Liver (tissue), 9 donors: ENCODE results near the gene COA8. TPM values are rescaled to one million over a fixed set of nuclear protein-coding genes. Genes with fewer than 3 reads are reported as not detected.

Experiments
- DNase-seq: peaks from one replicate; pipeline ENCODE4 v3.0.0-alpha.2; 2017; ENCODE audit warnings: low spot score
- H3K27ac ChIP-seq, 2 donors: one replicate each; pipeline ENCODE4 v1.7.0; 2013; ENCODE audit warnings: inconsistent platforms in 2 of 2, low read length in 2 of 2, control low read depth in 1 of 2, low read depth in 1 of 2, mild to moderate bottlenecking in 1 of 2
- H3K27me3 ChIP-seq, 4 donors: one replicate each; pipeline versions ENCODE4 v1.6.1 to v1.7.0; 2013; ENCODE audit warnings: low read length in 3 of 4, inconsistent platforms in 1 of 4, mild to moderate bottlenecking in 1 of 4, moderate library complexity in 1 of 4; ENCODE audit not compliant: control insufficient read depth in 4 of 4, insufficient read depth in 4 of 4
- H3K36me3 ChIP-seq, 4 donors: one replicate each; pipeline versions ENCODE4 v1.6.1 to v1.7.0; 2013; ENCODE audit warnings: low read length in 3 of 4, mild to moderate bottlenecking in 3 of 4, low read depth in 1 of 4, moderate library complexity in 1 of 4; ENCODE audit not compliant: control insufficient read depth in 4 of 4, insufficient read depth in 3 of 4
- H3K4me1 ChIP-seq, 4 donors: one replicate each; pipeline versions ENCODE4 v1.6.1 to v1.7.0; 2013; ENCODE audit warnings: low read length in 3 of 4, mild to moderate bottlenecking in 3 of 4, moderate library complexity in 1 of 4; ENCODE audit not compliant: control insufficient read depth in 4 of 4, insufficient read depth in 4 of 4
- H3K4me3 ChIP-seq, 3 donors: one replicate each; pipeline versions ENCODE4 v1.6.1 to v1.7.0; 2013; ENCODE audit warnings: low read length in 3 of 3, control low read depth in 1 of 3, low read depth in 1 of 3, mild to moderate bottlenecking in 1 of 3
- H3K9ac ChIP-seq, 2 donors: one replicate each; pipeline ENCODE4 v1.7.0; 2013; ENCODE audit warnings: low read length in 2 of 2, mild to moderate bottlenecking in 2 of 2, moderate library complexity in 2 of 2, control low read depth in 1 of 2, low read depth in 1 of 2
- H3K9me3 ChIP-seq, 4 donors: one replicate each; pipeline versions ENCODE4 v1.6.1 to v1.7.0; 2013; ENCODE audit warnings: low read length in 3 of 4; ENCODE audit not compliant: control insufficient read depth in 4 of 4
- ATF3 ChIP-seq: IDR thresholded peaks from 2 replicates; pipeline ENCODE4 v1.6.1; 2016; ENCODE audit warnings: antibody characterized with exemption
- EGR1 ChIP-seq, 2 donors: IDR thresholded peaks; 2 replicates each; pipeline ENCODE4 v1.6.1; 2016 to 2018; ENCODE audit warnings: antibody characterized with exemption in 2 of 2, low read depth in 2 of 2
- FOXA1 ChIP-seq: IDR thresholded peaks from 2 replicates; pipeline ENCODE4 v1.6.1; 2016; ENCODE audit warnings: antibody characterized with exemption
- FOXA2 ChIP-seq: IDR thresholded peaks from 2 replicates; pipeline ENCODE4 v1.6.1; 2016; ENCODE audit warnings: antibody characterized with exemption
- GABPA ChIP-seq, 2 donors: IDR thresholded peaks in 1 of 2; conservative IDR thresholded peaks in 1 of 2; 2 replicates each; pipeline ENCODE4 v1.6.1; 2016; ENCODE audit warnings: antibody characterized with exemption in 2 of 2, mild to moderate bottlenecking in 1 of 2, moderate library complexity in 1 of 2
- HNF4A ChIP-seq, 2 donors: conservative IDR thresholded peaks; 2 replicates each; pipeline ENCODE4 v1.6.1; 2016; ENCODE audit warnings: antibody characterized with exemption in 2 of 2, mild to moderate bottlenecking in 2 of 2
- HNF4G ChIP-seq: IDR thresholded peaks from 2 replicates; pipeline ENCODE4 v1.6.1; 2016; ENCODE audit warnings: antibody characterized with exemption
- JUND ChIP-seq, 2 donors: IDR thresholded peaks; 2 replicates each; pipeline ENCODE4 v1.6.1; 2016; ENCODE audit warnings: antibody characterized with exemption in 2 of 2
- MAX ChIP-seq: IDR thresholded peaks from 2 replicates; pipeline ENCODE4 v1.6.1; 2016; ENCODE audit warnings: antibody characterized with exemption
- NR2F2 ChIP-seq: IDR thresholded peaks from 2 replicates; pipeline ENCODE4 v1.6.1; 2016; ENCODE audit warnings: antibody characterized with exemption
- RAD21 ChIP-seq, 2 donors: IDR thresholded peaks; 2 replicates each; pipeline ENCODE4 v1.6.1; 2016; ENCODE audit warnings: antibody characterized with exemption in 2 of 2, mild to moderate bottlenecking in 2 of 2
- REST ChIP-seq: IDR thresholded peaks from 2 replicates; pipeline ENCODE4 v1.6.1; 2016; ENCODE audit warnings: antibody characterized with exemption, mild to moderate bottlenecking
- RXRA ChIP-seq, 2 donors: IDR thresholded peaks; 2 replicates each; pipeline ENCODE4 v1.6.1; 2017 to 2018; ENCODE audit warnings: antibody characterized with exemption in 2 of 2, mild to moderate bottlenecking in 1 of 2
- SP1 ChIP-seq: IDR thresholded peaks from 2 replicates; pipeline ENCODE4 v1.6.1; 2018; ENCODE audit warnings: antibody characterized with exemption, mild to moderate bottlenecking
- TAF1 ChIP-seq: conservative IDR thresholded peaks from 2 replicates; pipeline ENCODE4 v1.6.1; 2016; ENCODE audit warnings: antibody characterized with exemption, mild to moderate bottlenecking
- YY1 ChIP-seq: IDR thresholded peaks from 2 replicates; pipeline ENCODE4 v1.6.1; 2016; ENCODE audit warnings: antibody characterized with exemption, mild to moderate bottlenecking
- ZBTB33 ChIP-seq: IDR thresholded peaks from 2 replicates; pipeline ENCODE4 v1.6.1; 2016; ENCODE audit warnings: antibody characterized with exemption
- WGBS: extraction: QIAGEN DNeasy Blood & Tissue Kit; methylation state at CpG from one replicate; pipeline ENCODE4 v1.1.7; 2013; 5-methylcytosine and 5-hydroxymethylcytosine counted together
- polyA plus RNA-seq, 2 donors: library from polyadenylated mRNA; stranded (reverse) in 1 of 2; unstranded in 1 of 2; fragments of 200-250 nt in 1 of 2; fragments of >200 nt in 1 of 2; fragmentation: Nextera tagmentation in 1 of 2; extraction: Ambion mirVana in 1 of 2; gene quantifications; one replicate each; pipeline versions ENCODE4 v1.2.1 to v1.2.3, GENCODE V29; 2013 to 2015
- total RNA-seq, 2 donors: library from RNA; depleted of rRNA; stranded (reverse); fragments of >200 nt; gene quantifications; one replicate each; pipeline ENCODE4 v1.2.3, GENCODE V29; 2014
- donor health status: healthy.
- donor health status: healthy.
- donor health status: healthy.
- donor health status: healthy.
- donor health status: healthy.

Gene COA8
- total and polyA plus RNA-seq, 4 donors: 8.3 to 35.5 (median 17.0) TPM

- 67% methylated on average over 11 of the region's 11 CpGs for WGBS
- peaks cover 4 to 17% (median 15%) of the 10 kb centered on the region in 4 donors for H3K4me1 ChIP-seq
- H3K27me3 ChIP-seq: no peaks in the 10 kb centered on the region
- peak overlapping the region in 1 of 2 donors; percentile 46 for H3K27ac ChIP-seq
- no peak for TF ChIP-seq HNF4G
- no peak for TF ChIP-seq RXRA (IDR thresholded peaks at IDR 0.05)
- TF ChIP-seq RAD21 (IDR thresholded peaks at IDR 0.05): no peak
- TF ChIP-seq FOXA2: no peak
- no peak for TF ChIP-seq JUND (IDR thresholded peaks at IDR 0.05)
- no peak for TF ChIP-seq SP1
- no peak for TF ChIP-seq ZBTB33
- TF ChIP-seq YY1: no peak
- no peak for TF ChIP-seq HNF4A (conservative IDR thresholded peaks at IDR 0.05)
- TF ChIP-seq ATF3: no peak
- no peak for TF ChIP-seq MAX
- TF ChIP-seq REST: no peak
- TF ChIP-seq FOXA1: no peak
- TF ChIP-seq GABPA (IDR thresholded peaks at IDR 0.05 in 1 of 2, conservative IDR thresholded peaks at IDR 0.05 in 1 of 2): no peak
- TF ChIP-seq NR2F2: no peak
- no peaks in the 10 kb centered on the region for H3K9me3 ChIP-seq
- no peak overlapping the region for H3K4me3 ChIP-seq
- no peak for DNase-seq
- no peak overlapping the region for H3K9ac ChIP-seq
- no peaks in the 10 kb centered on the region for H3K36me3 ChIP-seq
Observed at GRCh38 chr14:103625356-103626095, 62.8 kb downstream of the COA8 start.

GRCh38 chr14:103626146-103626850 is 63.5 kb downstream of the COA8 start:
- Histone ChIP-seq H3K9ac (no peak overlapping the region), H3K36me3 (no peaks in the 10 kb centered on the region), H3K27me3 (no peaks in the 10 kb centered on the region), H3K4me1 (peaks cover 4 to 21% (median 18%) of the 10 kb centered on the region in 4 donors), H3K4me3 (no peak overlapping the region), H3K27ac (no peak overlapping the region), H3K9me3 (no peaks in the 10 kb centered on the region)
- DNase-seq: no peak
- 85% methylated on average over 5 of the region's 5 CpGs for WGBS
- TF ChIP-seq EGR1 (IDR thresholded peaks at IDR 0.05; ENCODE audit: low read depth in 2 of 2) (no peak), HNF4A (conservative IDR thresholded peaks at IDR 0.05) (no peak), RXRA (IDR thresholded peaks at IDR 0.05) (no peak), ATF3 (no peak), TAF1 (no peak), JUND (IDR thresholded peaks at IDR 0.05) (no peak), SP1 (no peak), NR2F2 (no peak), REST (no peak), FOXA1 (no peak)
